ENCODE results near the gene COL23A1. TPM values are rescaled to one million over a fixed set of nuclear protein-coding genes. Genes with fewer than 3 reads are reported as not detected.
"Not testable (repeated sequence)": the region's sequence is repeated elsewhere in the genome, so short reads cannot be mapped to it uniquely, and the experiment has no call there.

COL23A1 gene
- total RNA-seq, 2 experiments from 2014 or later, result 0.63 to 0.68 TPM

DNA sequence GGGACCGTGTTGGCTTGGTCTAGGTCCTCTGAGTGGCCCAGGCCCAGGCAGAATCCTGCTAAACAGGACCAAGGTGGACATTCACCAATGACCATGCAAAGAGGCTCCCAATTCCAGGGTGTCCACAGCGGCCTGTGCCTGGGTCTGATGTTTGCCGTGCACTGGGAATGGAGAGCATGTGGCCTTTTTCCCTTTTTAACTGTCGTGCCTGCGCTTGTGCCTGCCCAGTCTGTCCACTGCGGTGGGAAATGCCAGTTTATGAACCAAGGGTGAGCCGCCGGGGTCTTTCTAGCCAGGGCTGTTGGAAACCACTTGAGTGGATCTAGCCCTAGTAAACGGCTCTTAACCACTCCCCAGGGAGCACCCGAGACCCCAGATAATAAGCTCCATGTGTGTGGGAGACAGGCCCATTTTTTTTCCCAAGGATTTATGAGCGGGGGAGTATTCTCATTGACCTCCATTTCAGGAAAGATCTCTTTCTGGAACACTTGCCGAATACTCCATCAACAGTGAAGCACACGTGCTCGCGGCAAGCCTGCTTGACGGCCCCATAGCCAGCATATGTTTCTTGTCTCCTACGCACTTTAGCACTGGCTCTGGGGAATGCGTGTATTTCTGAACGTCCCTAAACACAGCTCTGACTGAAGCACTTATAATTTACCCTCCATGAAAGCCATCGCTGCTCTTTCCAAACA lies 264.4 kb downstream of the COL23A1 start:
- CTCF ChIA-PET, result no interaction called here
- POLR2A ChIA-PET, result no interaction called here
- H3K36me3 Mint-ChIP-seq (ENCODE audit: low read depth), result no peaks in the 10 kb centered on the region
- H3K9me3 Mint-ChIP-seq (ENCODE audit: insufficient read depth), result no peaks in the 10 kb centered on the region
- no peak overlapping the region for H3K4me3 Mint-ChIP-seq
- H3K27ac Mint-ChIP-seq, result no peak overlapping the region
- DNase-seq (no peak), ATAC-seq (no peak)
- H3K27me3 Mint-ChIP-seq (ENCODE audit: low read depth), result no peaks in the 10 kb centered on the region
- H3K4me1 Mint-ChIP-seq (ENCODE audit: low read depth), result peaks cover 5% of the 10 kb centered on the region

DNA sequence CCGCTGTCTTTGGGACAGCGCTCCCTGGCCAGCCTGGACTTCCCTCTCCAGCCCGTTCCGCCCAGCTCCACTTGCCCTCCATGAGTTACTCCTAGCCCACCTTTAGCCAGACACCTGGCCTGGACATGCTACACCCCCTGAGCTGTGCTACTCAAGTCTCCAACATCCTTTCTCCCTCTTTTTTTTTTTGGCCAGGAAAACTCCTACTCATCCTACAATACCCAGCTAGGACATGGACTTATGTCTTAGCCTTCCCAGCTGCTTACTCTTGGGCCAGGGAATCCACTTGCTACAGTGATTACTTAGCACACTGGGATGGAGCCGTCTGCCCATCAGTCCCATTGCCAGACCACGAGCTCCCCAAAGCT lies 264.9 kb downstream of the COL23A1 start:
- H3K4me3 Mint-ChIP-seq, result no peak overlapping the region
- no peaks in the 10 kb centered on the region for H3K36me3 Mint-ChIP-seq (ENCODE audit: low read depth)
- ChIA-PET CTCF (no interaction called here), POLR2A (no interaction called here)
- no peak for DNase-seq
- H3K27ac Mint-ChIP-seq, result no peak overlapping the region
- no peaks in the 10 kb centered on the region for H3K27me3 Mint-ChIP-seq (ENCODE audit: low read depth)
- H3K9me3 Mint-ChIP-seq (ENCODE audit: insufficient read depth), result no peaks in the 10 kb centered on the region
- no peaks in the 10 kb centered on the region for H3K4me1 Mint-ChIP-seq (ENCODE audit: low read depth)
- ATAC-seq, result no peak

DNA sequence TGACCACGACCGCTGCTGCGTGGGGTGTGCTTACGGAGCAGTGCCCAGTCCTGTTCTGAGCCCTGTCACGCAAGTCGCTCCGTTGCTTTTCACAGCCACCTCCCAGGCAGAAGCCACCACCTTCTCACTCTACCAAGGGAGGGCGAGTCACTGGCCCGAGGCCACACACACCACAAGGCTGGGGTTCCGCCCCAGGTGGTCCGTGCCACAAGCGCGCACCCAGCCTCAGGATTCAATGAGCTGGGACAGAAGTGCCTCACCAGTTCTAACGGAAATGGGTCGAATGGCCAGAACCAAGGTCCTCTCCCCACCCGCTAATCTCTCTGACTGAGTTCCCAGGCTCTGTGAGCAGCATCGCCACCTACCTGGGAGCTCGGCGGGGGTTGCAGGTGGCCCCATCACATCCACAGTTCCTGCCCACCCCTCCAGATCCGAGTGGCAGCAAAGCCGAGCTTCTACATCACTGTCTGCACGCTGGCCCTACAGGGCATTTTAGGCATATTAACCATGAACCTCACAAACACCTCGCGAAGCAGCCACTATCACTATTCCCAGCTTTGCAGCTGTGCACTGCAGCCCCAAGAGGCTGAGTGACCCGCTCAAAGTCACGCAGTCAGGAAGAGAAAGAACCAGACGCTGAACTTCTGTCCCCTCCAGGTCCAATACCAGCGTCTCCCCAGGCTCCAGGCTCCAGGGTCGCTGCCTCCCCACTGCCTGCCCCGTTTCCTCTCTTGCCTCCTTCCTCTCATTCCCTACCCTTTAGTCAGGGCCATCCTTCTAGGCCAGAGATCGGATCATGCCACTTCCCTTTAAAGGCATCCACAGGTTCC lies 265.5 kb downstream of the COL23A1 start:
- H3K4me3 Mint-ChIP-seq, result no peak overlapping the region
- CTCF ChIA-PET, result no interaction called here
- H3K9me3 Mint-ChIP-seq (ENCODE audit: insufficient read depth), result no peaks in the 10 kb centered on the region
- H3K4me1 Mint-ChIP-seq (ENCODE audit: low read depth), result no peaks in the 10 kb centered on the region
- no peaks in the 10 kb centered on the region for H3K27me3 Mint-ChIP-seq (ENCODE audit: low read depth)
- DNase-seq, result no peak
- POLR2A ChIA-PET, result no interaction called here
- no peaks in the 10 kb centered on the region for H3K36me3 Mint-ChIP-seq (ENCODE audit: low read depth)
- no peak overlapping the region for H3K27ac Mint-ChIP-seq
- ATAC-seq, result no peak

DNA sequence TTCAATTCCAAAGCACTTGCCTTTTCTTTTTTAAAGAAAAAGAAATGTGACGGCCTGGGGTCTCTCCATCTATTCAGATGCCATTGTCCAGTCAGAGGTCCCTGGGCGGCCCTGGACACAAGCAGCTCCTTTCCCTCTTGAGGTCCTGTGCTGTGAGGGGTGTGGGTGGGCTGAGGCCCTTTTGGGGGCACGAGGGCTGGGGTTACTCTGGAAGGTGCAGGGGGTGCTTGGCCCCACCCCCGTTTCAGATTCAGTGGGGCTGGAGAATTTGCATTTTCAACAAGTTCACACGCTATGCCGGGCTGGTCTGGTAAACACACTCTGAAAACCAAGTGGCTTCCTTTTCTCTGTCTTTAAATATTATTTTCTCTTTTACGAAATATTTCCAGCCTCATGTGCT lies 266.2 kb downstream of the COL23A1 start:
- Mint-ChIP-seq H3K4me1 (ENCODE audit: low read depth) (no peaks in the 10 kb centered on the region), H3K27ac (no peak overlapping the region), H3K27me3 (ENCODE audit: low read depth) (no peaks in the 10 kb centered on the region), H3K36me3 (ENCODE audit: low read depth) (no peaks in the 10 kb centered on the region), H3K4me3 (no peak overlapping the region), H3K9me3 (ENCODE audit: insufficient read depth) (no peaks in the 10 kb centered on the region)
- ATAC-seq, result no peak
- no peak for DNase-seq
- CTCF ChIA-PET, result no interaction called here
- POLR2A ChIA-PET, result no interaction called here

DNA sequence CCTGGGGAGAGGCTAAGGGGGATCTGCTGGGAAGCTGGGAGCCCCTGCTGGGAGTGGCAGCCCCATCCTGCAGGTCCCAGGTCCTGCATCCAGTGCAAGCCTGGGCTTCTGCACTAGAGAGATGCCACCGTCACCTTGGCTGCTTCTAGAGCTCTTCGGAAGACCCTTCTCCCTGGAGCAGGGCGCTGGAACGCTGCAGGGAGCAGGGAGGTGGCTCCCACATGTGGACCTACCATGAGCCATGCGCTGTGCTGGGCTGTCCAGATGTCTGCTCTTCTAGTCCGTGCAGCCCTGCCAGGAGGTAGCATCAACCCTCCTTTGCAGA lies 266.7 kb downstream of the COL23A1 start:
- Mint-ChIP-seq H3K27ac (no peak overlapping the region), H3K27me3 (ENCODE audit: low read depth) (no peaks in the 10 kb centered on the region), H3K9me3 (ENCODE audit: insufficient read depth) (no peaks in the 10 kb centered on the region), H3K36me3 (ENCODE audit: low read depth) (no peaks in the 10 kb centered on the region), H3K4me3 (no peak overlapping the region), H3K4me1 (ENCODE audit: low read depth) (no peaks in the 10 kb centered on the region)
- ATAC-seq (no peak), DNase-seq (no peak)
- CTCF ChIA-PET, result no interaction called here
- POLR2A ChIA-PET, result no interaction called here

DNA sequence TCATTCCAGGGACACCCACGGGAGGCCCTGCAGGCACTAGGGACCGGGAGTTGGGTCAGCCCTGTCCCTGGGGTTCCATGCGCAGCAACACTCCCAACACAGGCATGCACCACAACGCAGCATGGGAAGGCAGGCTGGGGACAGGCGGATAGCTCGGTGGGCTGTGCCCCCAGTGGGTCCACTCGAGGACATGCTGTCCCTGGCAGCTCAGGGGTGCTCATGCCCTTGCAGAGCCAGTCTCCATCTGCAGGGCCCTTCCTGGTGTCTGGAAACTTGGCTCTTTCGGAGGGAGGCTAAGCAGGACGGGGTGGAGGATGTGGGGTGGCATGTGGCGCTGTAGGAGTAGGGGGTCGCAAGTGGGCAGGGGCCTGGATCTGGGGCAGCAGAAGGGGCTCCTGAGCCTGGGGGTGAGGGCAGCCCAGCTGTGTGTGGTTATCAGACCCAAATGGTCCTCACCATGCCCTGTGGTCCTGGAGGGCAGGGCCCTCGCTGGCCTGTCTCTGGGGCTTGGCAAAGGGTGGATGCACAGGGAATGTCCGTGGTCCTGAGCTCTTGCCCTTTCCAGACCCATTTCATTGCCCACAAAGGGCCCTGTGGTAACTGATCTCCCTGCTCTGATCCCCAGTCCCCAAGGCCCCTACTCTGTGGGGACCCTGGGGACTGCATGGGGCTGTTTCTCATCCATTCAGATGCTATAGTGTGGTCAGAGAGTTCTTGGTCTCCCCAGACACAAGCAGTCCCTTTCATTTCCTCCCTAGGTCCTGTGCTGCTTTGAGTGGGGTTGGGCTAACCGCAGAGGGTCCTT lies 267.3 kb downstream of the COL23A1 start:
- ATAC-seq (no peak), DNase-seq (no peak)
- no peaks in the 10 kb centered on the region for H3K36me3 Mint-ChIP-seq (ENCODE audit: low read depth)
- H3K27ac Mint-ChIP-seq, result no peak overlapping the region
- no peak overlapping the region for H3K4me3 Mint-ChIP-seq
- no peaks in the 10 kb centered on the region for H3K27me3 Mint-ChIP-seq (ENCODE audit: low read depth)
- ChIA-PET CTCF (no interaction called here), POLR2A (no interaction called here)
- H3K4me1 Mint-ChIP-seq (ENCODE audit: low read depth), result no peaks in the 10 kb centered on the region
- H3K9me3 Mint-ChIP-seq (ENCODE audit: insufficient read depth), result no peaks in the 10 kb centered on the region

DNA sequence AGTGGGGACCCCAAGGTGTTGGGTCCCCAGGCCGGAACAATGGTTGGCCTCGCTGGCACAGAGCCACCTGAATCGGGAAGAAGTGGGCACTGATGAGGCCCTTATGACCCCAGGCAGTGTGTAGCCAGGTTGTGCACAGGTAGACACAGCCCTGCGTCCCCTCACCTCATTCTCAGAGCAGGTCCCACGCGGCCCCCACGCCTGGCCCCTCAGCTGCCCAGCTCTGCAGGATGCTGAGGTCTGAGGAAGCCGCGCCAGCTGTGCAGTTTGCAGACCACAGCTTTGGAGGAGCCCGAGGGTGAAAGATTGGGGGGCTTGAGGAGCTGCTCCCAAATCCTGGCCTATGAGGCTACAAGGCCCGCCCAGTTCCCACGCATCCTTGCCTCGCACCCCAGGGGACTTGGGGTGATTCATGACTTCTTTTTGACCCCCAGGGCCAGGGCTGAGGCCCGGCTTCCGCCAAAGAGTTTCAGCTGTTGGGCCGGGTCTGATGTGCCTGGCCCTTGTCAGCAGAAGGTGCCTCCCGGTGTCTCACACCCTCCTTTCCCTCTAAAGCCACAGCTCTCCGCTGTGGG lies 269.8 kb downstream of the COL23A1 start:
- DNase-seq (no peak), ATAC-seq (no peak)
- Mint-ChIP-seq H3K27me3 (ENCODE audit: low read depth) (no peaks in the 10 kb centered on the region), H3K36me3 (ENCODE audit: low read depth) (no peaks in the 10 kb centered on the region), H3K27ac (no peak overlapping the region), H3K4me3 (no peak overlapping the region), H3K4me1 (ENCODE audit: low read depth) (no peaks in the 10 kb centered on the region), H3K9me3 (ENCODE audit: insufficient read depth) (peaks cover 9% of the 10 kb centered on the region)
- ChIA-PET CTCF (interaction anchor here (1.1 kb wide), 1 partner anchor 36 kb away, joined by 3 read pairs; no protein-coding TSS in a partner anchor), POLR2A (no interaction called here)

DNA sequence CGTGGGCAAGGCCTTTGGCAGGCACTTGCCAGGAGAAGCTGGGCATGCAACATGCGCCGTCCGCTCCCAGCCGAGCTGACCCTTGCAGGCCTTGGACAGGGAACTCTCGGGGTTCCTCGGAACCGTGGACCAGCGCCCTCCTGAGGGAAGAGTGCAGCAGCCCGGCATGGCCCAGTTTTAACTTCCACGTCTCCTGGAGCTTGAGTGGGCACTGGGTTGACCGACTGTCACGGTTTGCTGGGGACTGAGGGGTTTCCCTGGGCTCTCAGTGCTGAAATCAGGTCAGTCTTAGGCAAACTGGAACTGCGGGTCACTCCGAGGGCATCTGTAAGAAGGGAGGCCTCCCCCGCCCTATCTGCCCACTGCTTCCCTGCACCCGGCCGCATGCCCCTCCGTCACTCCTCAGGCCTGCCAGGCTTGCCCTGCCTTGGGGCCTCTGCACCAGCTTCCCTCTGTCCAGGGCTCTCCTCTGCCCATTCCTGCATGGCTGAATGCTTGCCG lies 270.6 kb downstream of the COL23A1 start:
- DNase-seq (no peak), ATAC-seq (no peak)
- ChIA-PET POLR2A (no interaction called here), CTCF (no interaction called here)
- H3K36me3 Mint-ChIP-seq (ENCODE audit: low read depth), result no peaks in the 10 kb centered on the region
- no peak overlapping the region for H3K27ac Mint-ChIP-seq
- H3K4me3 Mint-ChIP-seq, result no peak overlapping the region
- no peaks in the 10 kb centered on the region for H3K4me1 Mint-ChIP-seq (ENCODE audit: low read depth)
- no peaks in the 10 kb centered on the region for H3K27me3 Mint-ChIP-seq (ENCODE audit: low read depth)
- H3K9me3 Mint-ChIP-seq (ENCODE audit: insufficient read depth), result peaks cover 9% of the 10 kb centered on the region

DNA sequence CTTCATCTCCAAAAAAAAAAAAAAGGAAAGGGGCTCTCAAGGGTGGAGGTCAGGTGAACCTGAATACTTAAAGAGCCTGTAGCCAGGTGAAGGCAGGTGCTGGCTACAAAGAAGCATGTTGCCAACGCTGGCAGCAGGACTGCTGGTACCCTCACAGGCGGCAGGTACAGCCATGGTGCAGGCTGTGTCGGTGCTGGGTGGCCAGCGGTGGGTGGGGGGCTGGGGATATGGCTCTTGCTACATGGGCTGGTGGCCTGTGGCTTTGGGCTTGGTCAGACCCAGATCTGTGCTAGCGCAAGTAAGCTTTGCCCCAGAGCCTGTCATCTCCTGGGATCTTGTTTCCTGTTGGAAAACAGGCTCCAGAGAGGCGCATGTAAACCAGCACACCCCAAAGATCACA lies 271.3 kb downstream of the COL23A1 start:
- Mint-ChIP-seq H3K27ac (no peak overlapping the region), H3K27me3 (ENCODE audit: low read depth) (no peaks in the 10 kb centered on the region), H3K4me1 (ENCODE audit: low read depth) (no peaks in the 10 kb centered on the region), H3K9me3 (ENCODE audit: insufficient read depth) (peaks cover 9% of the 10 kb centered on the region), H3K4me3 (no peak overlapping the region), H3K36me3 (ENCODE audit: low read depth) (no peaks in the 10 kb centered on the region)
- DNase-seq (no peak), ATAC-seq (no peak)
- CTCF ChIA-PET, result no interaction called here
- POLR2A ChIA-PET, result no interaction called here

DNA sequence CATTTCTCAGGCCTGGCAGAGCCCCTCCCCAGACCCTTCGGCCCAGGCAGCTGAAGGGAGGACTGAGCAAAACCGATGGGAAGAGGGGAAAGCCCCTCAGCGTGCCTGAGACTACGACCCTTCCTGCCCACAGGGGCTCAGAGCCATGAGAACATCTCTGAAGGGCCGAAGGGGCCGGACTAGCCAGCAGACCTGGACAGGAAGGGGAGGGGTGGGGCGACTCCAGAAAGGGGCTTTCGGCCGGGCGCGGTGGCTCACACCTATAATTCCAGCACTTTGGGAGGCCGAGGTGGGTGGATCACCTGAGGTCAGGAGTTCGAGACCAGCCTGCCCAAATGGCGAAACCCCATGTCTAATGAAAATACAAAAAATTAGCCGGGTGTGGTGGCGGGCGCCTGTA lies 271.8 kb downstream of the COL23A1 start:
- CTCF ChIA-PET, result no interaction called here
- Mint-ChIP-seq H3K27me3 (ENCODE audit: low read depth) (no peaks in the 10 kb centered on the region), H3K27ac (no peak overlapping the region), H3K9me3 (ENCODE audit: insufficient read depth) (peaks cover 9% of the 10 kb centered on the region), H3K36me3 (ENCODE audit: low read depth) (no peaks in the 10 kb centered on the region), H3K4me3 (no peak overlapping the region), H3K4me1 (ENCODE audit: low read depth) (no peaks in the 10 kb centered on the region)
- POLR2A ChIA-PET, result no interaction called here
- DNase-seq (no peak), ATAC-seq (no peak)

DNA sequence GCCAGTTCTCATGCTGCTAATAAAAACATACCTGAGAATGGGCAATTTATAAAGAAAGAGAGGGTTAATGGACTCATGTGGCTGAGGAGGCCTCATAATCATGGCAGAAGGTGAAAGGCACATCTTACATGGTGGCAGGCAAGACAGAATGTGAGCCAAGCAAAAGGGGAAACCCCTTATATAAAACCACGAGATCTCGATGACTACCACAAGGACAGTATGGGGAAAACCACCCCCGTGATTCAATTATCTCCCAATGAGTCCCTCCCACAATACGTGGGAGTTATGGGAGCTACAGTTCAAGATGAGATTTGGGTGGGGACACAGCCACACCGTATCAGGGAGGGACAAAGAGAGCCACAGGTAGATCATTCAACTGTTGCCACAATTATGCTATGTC lies 272.5 kb downstream of the COL23A1 start:
- DNase-seq; H3K27me3 Mint-ChIP-seq (ENCODE audit: low read depth); H3K4me3 Mint-ChIP-seq; H3K27ac Mint-ChIP-seq; ATAC-seq; H3K4me1 Mint-ChIP-seq (ENCODE audit: low read depth); POLR2A ChIA-PET; CTCF ChIA-PET; H3K9me3 Mint-ChIP-seq (ENCODE audit: insufficient read depth); H3K36me3 Mint-ChIP-seq (ENCODE audit: low read depth): not testable (repeated sequence)

Data from activated CD8-positive, alpha-beta T cell treated with anti-CD3 and anti-CD28 coated beads, Interleukin-2, amount 10 ng/mL, durations not matched to agents 7 days and 5 days (primary cell).